Measurements from ENCODE around the gene GREB1. TPM values are rescaled to one million over a fixed set of nuclear protein-coding genes. Genes with fewer than 3 reads are reported as not detected.

The GREB1 gene
- total RNA-seq, 1 experiment from 2014 or later: 0.37 TPM

GRCh38 chr2:11520092-11520693 is 13.7 kb upstream of the GREB1 start:
- Histone ChIP-seq H3K9me3 (ENCODE audit: insufficient read depth, low read depth) (no peaks in the 10 kb centered on the region), H3K27ac (no peak overlapping the region), H3K4me2 (no peak overlapping the region), H3K27me3 (ENCODE audit: insufficient read depth, low read depth) (peaks cover 60% of the 10 kb centered on the region), H3K79me2 (ENCODE audit: low read depth) (no peaks in the 10 kb centered on the region), H3F3A (ENCODE audit: insufficient read depth, low read depth) (no peaks in the 10 kb centered on the region), H2AFZ (no peak overlapping the region), H3K4me3 (no peak overlapping the region), H4K20me1 (ENCODE audit: insufficient read depth) (no peaks in the 10 kb centered on the region), H3K9me2 (ENCODE audit: insufficient read depth) (no peaks in the 10 kb centered on the region), H3K36me3 (ENCODE audit: low read depth) (no peaks in the 10 kb centered on the region), H3K4me1 (replicated peaks; ENCODE audit: insufficient read depth) (no peaks in the 10 kb centered on the region)
- intact Hi-C loops (cut with micrococcal nuclease; ENCODE audit: unreplicated experiment): no loop called here
- DNase-seq: no peak
- POLR2A ChIA-PET (ENCODE audit: unreplicated experiment): no interaction called here
- TF ChIP-seq CTCF (conservative IDR thresholded peaks at IDR 0.05): no peak
- TF ChIP-seq EZH2 (IDR thresholded peaks at IDR 0.05; ENCODE audit: low read depth): no peak
- CTCF ChIA-PET: no interaction called here
- BruUV-seq (replicated peaks): no TSS peak

- Histone ChIP-seq H3K79me2 (ENCODE audit: low read depth) (no peaks in the 10 kb centered on the region), H3K9me2 (ENCODE audit: insufficient read depth) (no peaks in the 10 kb centered on the region), H2AFZ (no peak overlapping the region), H3K9me3 (ENCODE audit: insufficient read depth, low read depth) (no peaks in the 10 kb centered on the region), H3F3A (ENCODE audit: insufficient read depth, low read depth) (no peaks in the 10 kb centered on the region), H3K4me1 (replicated peaks; ENCODE audit: insufficient read depth) (no peaks in the 10 kb centered on the region), H3K36me3 (ENCODE audit: low read depth) (no peaks in the 10 kb centered on the region), H3K4me2 (no peak overlapping the region), H4K20me1 (ENCODE audit: insufficient read depth) (no peaks in the 10 kb centered on the region), H3K27me3 (ENCODE audit: insufficient read depth, low read depth) (peaks cover 58% of the 10 kb centered on the region), H3K4me3 (no peak overlapping the region), H3K27ac (no peak overlapping the region)
- no peak for TF ChIP-seq CTCF (conservative IDR thresholded peaks at IDR 0.05)
- BruUV-seq (replicated peaks): no TSS peak
- no peak for DNase-seq
- ChIA-PET CTCF (no interaction called here), POLR2A (ENCODE audit: unreplicated experiment) (no interaction called here)
- intact Hi-C loops (cut with micrococcal nuclease; ENCODE audit: unreplicated experiment): no loop called here
These were observed 12.1 kb upstream of the GREB1 start for GRCh38 chr2:11521775-11522174.

GRCh38 chr2:11524470-11524869 is 9.4 kb upstream of the GREB1 start:
- no peak for DNase-seq
- Histone ChIP-seq H3K27me3 (ENCODE audit: insufficient read depth, low read depth) (peaks cover 73% of the 10 kb centered on the region), H3K9me3 (ENCODE audit: insufficient read depth, low read depth) (no peaks in the 10 kb centered on the region; the same call in 1 of the 2 replicates), H3F3A (ENCODE audit: insufficient read depth, low read depth) (no peaks in the 10 kb centered on the region), H3K9me2 (ENCODE audit: insufficient read depth) (no peaks in the 10 kb centered on the region), H3K79me2 (ENCODE audit: low read depth) (no peaks in the 10 kb centered on the region), H3K4me3 (no peak overlapping the region), H3K4me1 (replicated peaks; ENCODE audit: insufficient read depth) (no peaks in the 10 kb centered on the region), H3K36me3 (ENCODE audit: low read depth) (no peaks in the 10 kb centered on the region), H3K4me2 (no peak overlapping the region), H2AFZ (no peak overlapping the region), H3K27ac (no peak overlapping the region), H4K20me1 (ENCODE audit: insufficient read depth) (no peaks in the 10 kb centered on the region)
- TF ChIP-seq CTCF (conservative IDR thresholded peaks at IDR 0.05): no peak
- ChIA-PET POLR2A (ENCODE audit: unreplicated experiment) (no interaction called here), CTCF (no interaction called here)
- intact Hi-C loops (cut with micrococcal nuclease; ENCODE audit: unreplicated experiment): no loop called here
- BruUV-seq (replicated peaks): no TSS peak
